ENCODE results near the gene NUDT3.
A peak's percentile ranks its signal among the peaks of the same experiment; 100 is the strongest.
"Not testable (repeated sequence)": the region's sequence is repeated elsewhere in the genome, so short reads cannot be mapped to it uniquely, and the experiment has no call there.

NUDT3 gene

GRCh38 chr6:34249469-34250261 lies 142.8 kb downstream of the NUDT3 start:
- TF ChIP-seq JUND (IDR thresholded peaks at IDR 0.05; ENCODE audit: low read depth), result no peak
- in situ Hi-C loops (cut with HindIII; ENCODE audit: low pct_unique_long_range_greater_than_20kb, low sequenced_read_pairs), result no loop called here
- no peak for DNase-seq (ENCODE audit: low read depth in 1 of 2, low spot score in 1 of 2)

- no peak for TF ChIP-seq JUND (IDR thresholded peaks at IDR 0.05; ENCODE audit: low read depth)
- peak; percentile 96 to 97 for DNase-seq (ENCODE audit: low read depth in 1 of 2, low spot score in 1 of 2)
- in situ Hi-C loops (cut with HindIII; ENCODE audit: low pct_unique_long_range_greater_than_20kb, low sequenced_read_pairs), result no loop called here
Observed at GRCh38 chr6:34248727-34249468, 143.6 kb downstream of the NUDT3 start, which contains the start of gene SMIM29. Gene SMIM29, minus strand, starts transcription at chr6:34249006. Its CDS starts 1,215 bp downstream, at chr6:34247791.

- no peak for TF ChIP-seq JUND (IDR thresholded peaks at IDR 0.05; ENCODE audit: low read depth)
- in situ Hi-C loops (cut with HindIII; ENCODE audit: low pct_unique_long_range_greater_than_20kb, low sequenced_read_pairs), result no loop called here
- peak in 1 of 2 experiments; percentile 28 for DNase-seq (ENCODE audit: low read depth in 1 of 2, low spot score in 1 of 2)
Observed at GRCh38 chr6:34248198-34248726, 144.2 kb downstream of the NUDT3 start.

DNA sequence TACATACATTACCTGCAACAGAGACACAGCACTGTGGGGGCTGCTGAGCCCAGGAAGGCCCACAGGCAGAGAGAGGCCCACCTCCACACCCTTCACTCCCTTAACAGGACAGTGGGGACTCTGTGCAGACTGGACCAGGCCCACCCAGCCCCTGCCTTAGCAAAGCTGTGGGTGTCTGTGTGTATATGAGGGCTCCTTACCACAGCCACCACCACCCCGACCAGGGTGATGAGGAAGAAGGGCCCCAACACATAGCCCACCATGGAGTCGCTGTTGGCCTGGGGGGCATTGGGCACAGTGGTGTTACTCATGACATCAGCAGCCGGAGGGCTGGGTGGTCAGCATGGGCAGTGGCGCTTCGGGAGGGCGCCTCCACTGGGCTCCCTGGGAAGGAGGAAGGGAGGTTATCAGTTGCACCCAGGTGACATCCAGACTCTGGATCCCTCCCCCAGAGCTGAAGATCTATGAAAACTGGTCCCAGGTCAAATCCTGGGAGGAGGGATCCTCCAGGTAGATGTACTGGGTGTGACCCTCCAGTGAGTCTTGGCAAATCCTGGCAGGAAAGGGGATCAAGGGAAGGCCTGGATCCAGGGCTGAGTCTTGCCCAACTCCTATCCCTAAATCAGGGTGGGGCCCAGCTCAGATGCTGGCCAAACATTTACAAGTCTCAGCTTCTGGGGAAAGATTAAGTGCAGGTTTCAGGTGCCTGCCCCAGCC lies 144.8 kb downstream of the NUDT3 start:
- TF ChIP-seq JUND (IDR thresholded peaks at IDR 0.05; ENCODE audit: low read depth), result no peak
- in situ Hi-C loops (cut with HindIII; ENCODE audit: low pct_unique_long_range_greater_than_20kb, low sequenced_read_pairs), result no loop called here
- DNase-seq (ENCODE audit: low read depth in 1 of 2, low spot score in 1 of 2), result peak in 1 of 2 experiments; percentile 2

DNA sequence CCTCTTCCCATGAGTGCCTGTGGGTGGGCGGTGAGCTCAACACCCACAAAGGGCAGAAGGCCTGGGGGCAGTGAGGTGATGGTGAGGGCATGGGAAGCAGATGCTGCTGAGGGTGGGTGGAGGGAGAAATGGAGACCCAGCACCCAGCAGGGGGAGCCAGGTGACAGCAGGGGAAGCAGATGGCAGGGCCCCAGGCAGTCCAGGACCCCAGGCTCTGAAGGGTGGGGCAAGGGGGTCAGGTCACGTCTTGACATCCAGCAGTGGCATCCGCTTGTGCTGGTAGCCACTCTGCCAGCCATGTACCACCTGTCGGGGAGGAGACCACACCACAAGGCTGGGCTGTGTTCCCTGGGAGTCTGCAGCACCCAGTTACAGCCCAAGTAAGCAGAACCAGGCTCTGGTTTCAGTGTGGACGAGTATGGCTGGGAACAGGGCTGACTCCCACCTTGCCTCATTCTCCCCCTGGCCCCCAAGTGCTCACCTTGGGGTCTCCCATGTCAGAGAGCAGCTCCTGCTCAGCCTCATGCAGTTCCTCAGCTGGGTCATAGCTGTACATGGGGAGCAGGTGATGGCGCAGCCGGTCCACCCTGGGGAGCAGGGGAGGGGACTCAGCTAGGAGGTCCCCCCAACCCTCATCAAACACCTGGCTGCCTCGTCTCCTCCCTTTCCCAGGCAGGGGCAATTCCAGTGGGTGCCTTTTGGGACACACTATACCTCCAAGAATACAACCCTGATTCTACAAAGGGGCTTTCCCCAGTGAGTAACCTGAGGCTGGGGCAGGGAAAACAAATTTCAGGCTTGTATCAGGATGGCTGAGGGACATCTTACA lies 145.7 kb downstream of the NUDT3 start:
- in situ Hi-C loops (cut with HindIII; ENCODE audit: low pct_unique_long_range_greater_than_20kb, low sequenced_read_pairs), result no loop called here
- DNase-seq (ENCODE audit: low read depth in 1 of 2, low spot score in 1 of 2), result peak; percentile 18 to 42
- no peak for TF ChIP-seq JUND (IDR thresholded peaks at IDR 0.05; ENCODE audit: low read depth)

GRCh38 chr6:34246249-34246562 lies 146.3 kb downstream of the NUDT3 start:
- no peak for TF ChIP-seq JUND (IDR thresholded peaks at IDR 0.05; ENCODE audit: low read depth)
- in situ Hi-C loops (cut with HindIII; ENCODE audit: low pct_unique_long_range_greater_than_20kb, low sequenced_read_pairs), result no loop called here
- DNase-seq (ENCODE audit: low read depth in 1 of 2, low spot score in 1 of 2), result no peak

- DNase-seq (ENCODE audit: low read depth in 1 of 2, low spot score in 1 of 2); in situ Hi-C loops (cut with HindIII; ENCODE audit: low pct_unique_long_range_greater_than_20kb, low sequenced_read_pairs): not testable (repeated sequence)
Observed at GRCh38 chr6:34245761-34246140, 146.7 kb downstream of the NUDT3 start.

GRCh38 chr6:34245032-34245760 lies 147.3 kb downstream of the NUDT3 start:
- in situ Hi-C loops (cut with HindIII; ENCODE audit: low pct_unique_long_range_greater_than_20kb, low sequenced_read_pairs), result not testable (repeated sequence)

DNA sequence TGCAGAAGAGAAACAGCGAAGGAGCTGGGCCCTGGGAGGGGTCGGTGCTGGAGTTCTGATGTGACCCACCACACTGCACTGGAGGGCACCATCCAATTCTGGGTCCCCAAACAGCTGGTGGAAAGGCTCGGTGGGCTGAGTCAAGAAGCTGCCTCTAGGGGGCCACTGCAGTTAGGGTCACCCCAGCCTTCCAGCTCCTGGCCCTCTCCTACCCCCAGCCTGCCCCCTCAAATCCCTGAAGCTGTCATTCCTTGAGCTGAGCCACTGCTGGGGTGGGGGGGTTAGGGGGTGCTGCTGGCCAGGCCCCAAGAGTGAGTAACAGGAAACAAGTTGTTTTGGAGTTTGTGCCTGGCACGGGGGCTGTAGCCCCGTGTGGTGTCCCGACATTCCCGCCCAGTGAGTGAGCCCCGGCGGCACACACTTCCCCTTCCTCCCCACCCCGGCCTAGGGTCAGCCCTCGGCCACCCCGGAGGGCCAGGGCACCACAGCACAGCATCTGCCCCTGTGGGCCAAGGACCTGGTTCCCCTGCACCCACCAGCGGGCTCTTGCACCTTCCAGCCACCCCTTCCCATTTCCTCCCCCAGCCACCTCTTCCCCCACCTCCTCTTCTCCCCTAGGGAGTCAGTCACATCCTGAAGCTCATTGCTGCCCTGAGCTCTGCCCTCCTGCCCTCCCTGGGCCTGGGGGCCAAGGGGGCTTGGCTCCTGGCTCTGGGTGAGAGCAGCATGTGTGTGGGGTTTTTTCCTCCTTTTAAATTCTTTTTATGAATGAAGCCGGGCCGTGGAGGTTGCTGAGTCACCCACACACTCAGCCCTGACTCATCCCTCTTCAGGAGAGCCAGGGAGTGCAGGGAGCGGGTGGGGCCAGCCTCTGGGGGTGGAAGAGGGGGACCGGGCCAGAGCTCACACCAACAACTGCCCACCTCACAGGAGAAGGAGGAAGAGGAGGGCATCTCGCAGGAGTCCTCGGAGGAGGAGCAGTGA lies 148.3 kb downstream of the NUDT3 start:
- in situ Hi-C loops (cut with HindIII; ENCODE audit: low pct_unique_long_range_greater_than_20kb, low sequenced_read_pairs), result no loop called here
- TF ChIP-seq JUND (IDR thresholded peaks at IDR 0.05; ENCODE audit: low read depth), result no peak
- no peak for DNase-seq (ENCODE audit: low read depth in 1 of 2, low spot score in 1 of 2)

More at GRCh38 chr6:34245032-34245760, 147.3 kb downstream of the NUDT3 start:
- not testable (repeated sequence) for DNase-seq (ENCODE audit: low read depth in 1 of 2, low spot score in 1 of 2)

- TF ChIP-seq JUND (IDR thresholded peaks at IDR 0.05; ENCODE audit: low read depth), result no peak
- DNase-seq (ENCODE audit: low read depth in 1 of 2, low spot score in 1 of 2), result no peak
- in situ Hi-C loops (cut with HindIII; ENCODE audit: low pct_unique_long_range_greater_than_20kb, low sequenced_read_pairs), result no loop called here
Observed at GRCh38 chr6:34243131-34243771, 149.2 kb downstream of the NUDT3 start.

All from T47D (cell line).